C4-2B (cell line): ENCODE data around the gene NELL1.

ENCODE experiments used
- H3K27ac ChIP-seq: fragments of 450-650 bp; 2 replicates; pipeline ENCODE4 v1.5.1; 2017
- CTCF ChIP-seq: fragments of 450-650 bp; conservative IDR thresholded peaks from 2 replicates; pipeline ENCODE4 v1.5.1; 2017; ENCODE audit warnings: mild to moderate bottlenecking
- ZFX ChIP-seq: fragments of 450-650 bp; IDR thresholded peaks from 2 replicates; pipeline ENCODE4 v1.6.1; 2017

Gene NELL1

GRCh38 chr11:21198498-21198897 is 529.1 kb downstream of the NELL1 start:
- no peak overlapping the region for H3K27ac ChIP-seq
- TF ChIP-seq CTCF: no peak
- no peak for TF ChIP-seq ZFX

- TF ChIP-seq ZFX: no peak
- TF ChIP-seq CTCF: no peak
These were observed 535.8 kb downstream of the NELL1 start for GRCh38 chr11:21205205-21205604.

GRCh38 chr11:21225860-21226259 is 556.5 kb downstream of the NELL1 start:
- TF ChIP-seq ZFX (no peak), CTCF (no peak)

More at GRCh38 chr11:21205205-21205604, 535.8 kb downstream of the NELL1 start:
- H3K27ac ChIP-seq: no peak overlapping the region

GRCh38 chr11:21229224-21229623 is 559.8 kb downstream of the NELL1 start:
- TF ChIP-seq CTCF: no peak
- no peak for TF ChIP-seq ZFX

More at GRCh38 chr11:21225860-21226259, 556.5 kb downstream of the NELL1 start:
- no peak overlapping the region for H3K27ac ChIP-seq

GRCh38 chr11:21250196-21250595 is 580.8 kb downstream of the NELL1 start:
- no peak for TF ChIP-seq CTCF
- TF ChIP-seq ZFX: no peak
- no peak overlapping the region for H3K27ac ChIP-seq

More at GRCh38 chr11:21229224-21229623, 559.8 kb downstream of the NELL1 start:
- H3K27ac ChIP-seq: no peak overlapping the region

- H3K27ac ChIP-seq: no peak overlapping the region
- no peak for TF ChIP-seq ZFX
These were observed 584.7 kb downstream of the NELL1 start for GRCh38 chr11:21254055-21254454.

GRCh38 chr11:21254790-21255189 is 585.4 kb downstream of the NELL1 start:
- TF ChIP-seq CTCF (no peak), ZFX (no peak)
- no peak overlapping the region for H3K27ac ChIP-seq

- H3K27ac ChIP-seq: no peak overlapping the region
- TF ChIP-seq ZFX (no peak), CTCF (no peak)
These were observed 588.1 kb downstream of the NELL1 start for GRCh38 chr11:21257461-21257860.
